Muscle layer of duodenum (tissue), 2 donors: ENCODE data around the gene EMC7.

Source experiments
- H3K27ac ChIP-seq: one replicate; pipeline ENCODE4 v1.7.0; 2013; ENCODE audit warnings: mild to moderate bottlenecking, low read length
- H3K27me3 ChIP-seq: one replicate; pipeline ENCODE4 v1.7.0; 2013; ENCODE audit warnings: low read depth, mild to moderate bottlenecking, control low read depth, low read length
- H3K36me3 ChIP-seq, 2 donors: one replicate each; pipeline ENCODE4 v1.7.0; 2013; ENCODE audit warnings: low read length in 2 of 2, control low read depth in 1 of 2, mild to moderate bottlenecking in 1 of 2; ENCODE audit not compliant: insufficient read depth in 2 of 2, control insufficient read depth in 1 of 2
- H3K4me1 ChIP-seq, 2 donors: one replicate each; pipeline ENCODE4 v1.7.0; 2013; ENCODE audit warnings: low read length in 2 of 2, mild to moderate bottlenecking in 2 of 2, control low read depth in 1 of 2, moderate library complexity in 1 of 2; ENCODE audit not compliant: insufficient read depth in 2 of 2, control insufficient read depth in 1 of 2
- H3K4me3 ChIP-seq, 2 donors: one replicate each; pipeline ENCODE4 v1.7.0; 2013; ENCODE audit warnings: low read length in 2 of 2, low read depth in 1 of 2, mild to moderate bottlenecking in 1 of 2
- H3K9me3 ChIP-seq, 2 donors: one replicate each; pipeline ENCODE4 v1.7.0; 2013; ENCODE audit warnings: low read length in 2 of 2, control low read depth in 1 of 2, mild to moderate bottlenecking in 1 of 2; ENCODE audit not compliant: control insufficient read depth in 1 of 2
- donor health status: healthy.

EMC7 gene

DNA sequence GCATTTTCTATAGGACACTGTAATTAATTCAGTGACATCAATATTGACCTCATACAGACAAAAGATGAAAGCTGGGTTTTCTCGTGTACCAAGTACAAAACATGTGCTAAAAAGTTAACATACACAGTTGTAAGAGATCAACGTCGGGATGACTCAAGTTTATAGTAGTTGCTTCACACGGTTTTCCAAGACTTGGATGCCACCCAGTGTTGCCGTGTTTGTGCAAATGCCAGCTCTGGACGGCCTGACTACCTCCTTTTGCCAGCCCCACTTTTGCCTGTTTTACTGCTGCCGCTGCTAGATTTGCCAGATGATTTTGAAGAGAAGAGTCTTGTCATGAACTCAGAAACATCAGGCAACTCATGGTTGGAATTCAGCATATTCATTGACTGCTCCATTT is 17.6 kb downstream of the EMC7 start:
- Histone ChIP-seq H3K27me3 (no peaks in the 10 kb centered on the region), H3K4me1 (no peaks in the 10 kb centered on the region), H3K36me3 (peaks cover 24 to 34% of the 10 kb centered on the region in 2 donors), H3K4me3 (no peak overlapping the region), H3K9me3 (no peaks in the 10 kb centered on the region), H3K27ac (no peak overlapping the region)

DNA sequence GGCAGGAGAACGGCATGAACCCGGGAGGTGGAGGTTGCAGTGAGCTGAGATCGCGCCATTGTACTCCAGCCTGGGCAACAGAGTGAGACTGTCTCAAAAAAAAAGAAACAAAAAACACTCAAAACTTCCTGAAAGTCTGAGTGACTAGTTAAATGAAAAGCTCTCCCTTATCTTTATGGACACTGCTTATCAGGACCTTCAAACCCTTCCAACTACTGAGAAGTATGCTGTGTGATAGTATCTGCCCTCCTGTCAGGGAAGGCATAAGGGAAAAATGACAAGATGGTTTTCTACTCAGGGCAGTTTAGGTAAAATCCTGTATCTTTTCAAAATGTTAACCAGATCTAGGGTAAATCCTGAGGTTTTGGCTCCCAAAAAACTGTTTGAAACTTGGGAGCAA is 21.8 kb downstream of the EMC7 start:
- Histone ChIP-seq H3K27ac (no peak overlapping the region), H3K9me3 (no peaks in the 10 kb centered on the region), H3K36me3 (peaks cover 6% of the 10 kb centered on the region in 2 donors), H3K4me3 (no peak overlapping the region), H3K4me1 (no peaks in the 10 kb centered on the region), H3K27me3 (no peaks in the 10 kb centered on the region)

DNA sequence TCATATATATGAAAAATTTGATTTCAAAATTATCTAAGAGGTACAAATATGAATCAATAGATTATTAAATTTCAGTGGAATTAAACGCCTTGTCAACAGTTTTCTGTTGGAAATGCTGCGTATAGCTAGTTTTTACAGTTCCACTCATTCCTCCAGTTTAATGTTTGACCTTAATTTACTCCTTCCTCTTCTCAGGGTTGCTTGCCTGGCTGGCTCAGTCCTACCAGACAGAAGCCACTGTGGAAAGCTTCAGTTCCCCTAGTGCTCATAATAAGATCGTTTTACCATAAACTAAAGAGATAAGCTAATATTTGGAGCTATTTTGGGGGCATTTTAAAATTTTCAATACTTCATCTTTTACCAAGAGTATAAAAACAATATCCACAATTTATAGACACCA is 22.8 kb downstream of the EMC7 start:
- no peaks in the 10 kb centered on the region for H3K27me3 ChIP-seq
- no peak overlapping the region for H3K4me3 ChIP-seq
- H3K9me3 ChIP-seq = no peaks in the 10 kb centered on the region
- H3K4me1 ChIP-seq = no peaks in the 10 kb centered on the region
- H3K36me3 ChIP-seq = peaks cover 0 to 6% of the 10 kb centered on the region in 2 donors
- no peak overlapping the region for H3K27ac ChIP-seq

DNA sequence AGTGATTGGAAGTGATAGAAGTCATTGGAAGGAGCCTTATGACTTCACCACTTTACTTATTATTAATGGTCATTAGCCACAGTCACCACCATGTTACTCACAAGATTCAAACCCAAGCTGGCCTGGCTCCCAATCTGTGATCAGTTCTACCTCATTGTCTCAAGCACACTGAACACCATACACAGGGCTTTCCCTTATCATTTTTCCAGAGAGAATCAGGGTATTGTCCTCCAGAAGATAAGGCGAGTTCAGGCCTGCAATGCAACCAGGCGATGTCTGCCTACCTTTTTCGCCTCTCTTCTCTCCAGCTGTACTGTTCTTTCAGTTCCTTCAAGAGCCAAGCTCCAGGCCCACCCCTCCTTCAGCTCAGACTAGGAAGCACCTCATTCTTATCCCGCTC is 24.9 kb downstream of the EMC7 start:
- Histone ChIP-seq H3K4me1 (no peaks in the 10 kb centered on the region), H3K9me3 (no peaks in the 10 kb centered on the region), H3K36me3 (no peaks in the 10 kb centered on the region), H3K4me3 (no peak overlapping the region), H3K27ac (no peak overlapping the region), H3K27me3 (no peaks in the 10 kb centered on the region)

DNA sequence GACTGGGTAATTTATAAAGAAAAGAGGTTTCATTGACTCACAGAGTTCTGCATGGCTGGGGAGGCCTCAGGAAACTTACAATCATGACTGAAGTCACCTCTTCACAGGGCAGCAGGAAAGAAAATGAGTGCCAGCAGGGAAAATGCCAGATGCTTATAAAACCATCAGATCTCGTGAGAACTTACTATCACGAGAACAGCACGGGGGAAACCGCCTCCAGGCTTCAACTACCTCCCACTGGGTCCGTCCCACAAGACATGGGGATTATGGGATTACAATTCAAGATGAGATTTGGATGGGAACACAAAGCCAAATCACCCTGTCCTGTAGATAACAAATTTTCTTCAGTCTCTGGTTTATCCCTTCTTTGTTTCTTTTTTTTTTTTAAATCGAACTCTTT is 31.7 kb downstream of the EMC7 start:
- H3K4me1 ChIP-seq = no peaks in the 10 kb centered on the region
- H3K4me3 ChIP-seq = no peak overlapping the region
- H3K36me3 ChIP-seq = no peaks in the 10 kb centered on the region
- H3K9me3 ChIP-seq = no peaks in the 10 kb centered on the region
- H3K27me3 ChIP-seq = no peaks in the 10 kb centered on the region
- H3K27ac ChIP-seq = no peak overlapping the region

DNA sequence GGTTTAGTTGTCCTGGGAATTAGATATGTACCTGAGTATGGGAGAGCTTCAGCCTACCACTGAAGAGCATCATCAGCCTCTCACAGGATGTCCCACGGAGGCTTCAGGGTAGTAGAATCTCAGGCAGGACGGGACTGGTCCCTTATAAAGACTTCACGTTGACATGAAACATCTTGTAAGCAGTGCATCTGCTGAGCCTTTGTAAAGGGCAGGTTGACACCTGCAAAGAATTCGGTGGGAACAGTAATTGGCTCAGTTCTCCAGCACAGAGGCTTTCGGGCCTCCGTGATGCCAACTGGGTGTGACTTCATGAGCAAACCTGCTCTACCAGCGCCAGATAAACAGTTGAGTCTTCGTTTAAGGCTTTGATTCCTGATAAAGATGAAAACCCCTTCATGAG is 35.7 kb downstream of the EMC7 start:
- Histone ChIP-seq H3K4me3 (no peak overlapping the region), H3K9me3 (no peaks in the 10 kb centered on the region), H3K36me3 (no peaks in the 10 kb centered on the region), H3K27me3 (no peaks in the 10 kb centered on the region), H3K27ac (no peak overlapping the region), H3K4me1 (no peaks in the 10 kb centered on the region)

DNA sequence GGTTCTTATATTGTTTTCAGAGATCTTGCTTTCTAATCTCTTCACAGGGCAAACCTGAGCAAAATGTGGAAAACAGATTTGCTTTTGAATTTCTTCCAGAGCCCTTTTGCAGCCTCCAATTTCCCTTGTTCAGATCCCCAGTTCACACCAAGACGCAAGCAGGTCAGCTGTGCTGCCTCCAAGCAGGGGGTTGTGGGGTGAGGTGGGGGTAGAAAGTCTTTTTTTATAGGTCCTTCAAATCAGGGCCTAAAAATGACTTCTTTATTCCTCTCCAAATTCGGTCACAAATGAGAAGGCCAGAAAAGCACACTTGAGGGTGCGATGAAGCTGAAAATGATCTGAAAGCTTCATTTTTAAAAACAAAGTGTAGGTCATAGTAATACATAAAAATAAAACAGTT is 36.4 kb downstream of the EMC7 start:
- Histone ChIP-seq H3K27ac (no peak overlapping the region), H3K4me1 (no peaks in the 10 kb centered on the region), H3K27me3 (no peaks in the 10 kb centered on the region), H3K36me3 (no peaks in the 10 kb centered on the region), H3K9me3 (no peaks in the 10 kb centered on the region), H3K4me3 (no peak overlapping the region)

DNA sequence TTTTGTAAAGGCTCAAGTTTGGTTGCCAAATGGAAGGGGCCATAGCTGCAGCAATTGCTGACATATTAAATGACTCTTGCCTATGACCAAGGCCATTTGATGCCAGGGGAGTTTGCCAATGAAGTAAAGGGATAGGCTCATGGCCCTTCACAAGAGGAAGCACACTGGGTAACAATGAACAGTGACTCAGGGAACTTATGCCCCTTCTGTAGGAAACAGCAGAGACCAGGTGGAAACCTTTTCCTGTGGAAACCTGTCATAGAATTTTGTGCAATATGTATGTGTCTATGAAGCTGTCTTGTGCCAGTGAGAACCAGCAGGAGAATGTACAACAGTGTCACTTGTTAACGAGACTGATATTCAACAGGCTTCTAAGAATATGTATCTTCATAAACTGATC is 37.2 kb downstream of the EMC7 start:
- Histone ChIP-seq H3K4me3 (no peak overlapping the region), H3K36me3 (no peaks in the 10 kb centered on the region), H3K27ac (no peak overlapping the region), H3K27me3 (no peaks in the 10 kb centered on the region), H3K4me1 (no peaks in the 10 kb centered on the region), H3K9me3 (no peaks in the 10 kb centered on the region)

DNA sequence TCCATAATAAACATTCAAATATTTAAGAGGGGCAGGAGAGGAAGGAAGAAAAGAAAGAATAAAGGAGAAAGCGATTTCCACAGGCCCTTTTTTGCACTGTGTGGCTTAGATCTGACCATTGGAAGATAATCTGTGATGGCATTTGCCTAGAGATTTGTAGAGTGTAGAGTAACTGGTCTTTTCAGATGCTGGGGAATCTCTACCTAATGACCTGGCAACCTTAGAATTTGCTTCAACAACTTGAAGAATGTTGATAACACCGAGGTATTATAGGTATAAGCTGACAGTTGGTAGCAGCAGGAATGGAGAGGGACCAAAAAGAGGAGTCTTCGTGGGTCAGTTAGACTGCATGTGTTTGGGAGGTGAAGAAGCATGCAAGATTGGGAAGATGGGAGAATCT is 41.7 kb downstream of the EMC7 start:
- Histone ChIP-seq H3K4me1 (no peaks in the 10 kb centered on the region), H3K27ac (no peak overlapping the region), H3K36me3 (no peaks in the 10 kb centered on the region), H3K4me3 (no peak overlapping the region), H3K9me3 (no peaks in the 10 kb centered on the region), H3K27me3 (no peaks in the 10 kb centered on the region)

DNA sequence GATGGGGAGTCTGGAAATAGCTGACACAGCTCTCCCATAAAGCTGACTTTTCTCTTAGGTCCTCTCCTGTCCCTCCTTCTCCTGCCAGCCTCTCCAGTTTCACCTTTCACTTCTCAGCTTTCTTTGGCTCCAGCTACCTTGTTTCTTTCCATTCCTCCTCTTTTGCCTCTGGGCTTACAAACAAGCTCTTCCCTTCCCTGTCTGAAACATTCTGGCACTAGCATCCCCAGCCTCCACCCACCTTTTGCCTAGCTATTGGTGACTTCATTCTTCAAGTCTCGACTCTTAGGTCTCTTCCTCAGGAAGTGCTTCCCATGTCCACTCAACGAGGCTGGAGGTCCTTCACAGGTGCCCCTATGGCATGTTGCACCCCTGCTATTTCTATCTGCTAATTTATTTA is 42.2 kb downstream of the EMC7 start:
- Histone ChIP-seq H3K36me3 (no peaks in the 10 kb centered on the region), H3K4me1 (no peaks in the 10 kb centered on the region), H3K27me3 (no peaks in the 10 kb centered on the region), H3K27ac (no peak overlapping the region), H3K9me3 (no peaks in the 10 kb centered on the region), H3K4me3 (no peak overlapping the region)

DNA sequence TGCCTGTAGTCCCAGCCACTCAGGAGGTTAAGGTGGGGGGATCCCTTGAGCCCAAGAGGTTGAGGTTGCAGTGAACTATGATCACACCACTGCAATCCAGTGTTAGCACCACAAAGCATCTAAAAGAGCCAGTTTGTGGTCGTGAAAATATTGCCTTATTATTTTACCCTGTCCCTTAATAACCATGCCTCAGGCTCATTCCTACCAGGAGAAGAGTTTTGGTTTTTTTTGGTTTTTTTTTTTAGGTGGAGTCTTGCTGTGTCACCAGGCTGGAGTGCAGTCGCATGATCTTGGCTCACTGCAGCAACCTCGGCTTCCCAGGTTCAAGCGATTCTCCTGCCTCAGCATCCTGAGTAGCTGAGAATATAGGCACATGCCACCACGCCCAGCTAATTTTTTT is 44.8 kb downstream of the EMC7 start:
- H3K9me3 ChIP-seq = peaks cover 0 to 2% of the 10 kb centered on the region in 2 donors
- no peaks in the 10 kb centered on the region for H3K27me3 ChIP-seq
- no peak overlapping the region for H3K4me3 ChIP-seq
- no peaks in the 10 kb centered on the region for H3K4me1 ChIP-seq
- H3K36me3 ChIP-seq = no peaks in the 10 kb centered on the region
- no peak overlapping the region for H3K27ac ChIP-seq

DNA sequence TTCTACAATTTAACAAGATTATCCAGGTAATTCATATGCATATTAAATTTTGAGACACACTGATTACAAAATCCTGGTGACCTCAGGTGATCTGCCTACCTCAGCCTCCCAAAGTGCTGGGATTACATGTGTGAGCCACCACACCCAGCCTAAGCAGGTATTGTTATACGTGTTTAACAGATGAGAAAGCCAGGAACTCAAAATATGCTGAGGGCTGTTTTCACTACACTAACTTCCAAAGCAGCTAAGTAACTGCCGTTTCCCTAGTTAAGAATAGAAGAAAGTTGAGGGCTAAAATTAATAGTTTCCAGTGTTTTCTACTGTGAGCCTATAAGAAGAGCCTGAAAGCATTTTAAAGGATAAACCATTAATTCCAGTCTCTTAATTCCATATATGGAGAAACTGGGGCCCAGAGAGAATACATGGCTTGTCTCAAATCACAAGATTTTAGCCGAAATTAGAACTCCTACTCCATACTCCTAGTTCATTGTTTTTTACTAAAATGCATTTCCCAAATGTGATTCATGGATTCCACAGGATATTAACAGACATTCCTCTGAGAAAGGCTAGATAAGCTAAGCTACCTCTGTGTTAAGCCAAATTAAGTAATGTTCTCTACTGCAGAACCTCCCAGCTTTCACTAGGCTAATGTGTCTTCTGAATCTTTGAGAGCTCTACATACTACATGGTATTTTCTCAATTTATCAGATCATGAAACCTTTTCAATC is 45.6 kb downstream of the EMC7 start:
- no peak overlapping the region for H3K27ac ChIP-seq
- H3K9me3 ChIP-seq = peaks cover 0 to 7% of the 10 kb centered on the region in 2 donors
- H3K4me3 ChIP-seq = no peak overlapping the region
- no peaks in the 10 kb centered on the region for H3K27me3 ChIP-seq
- H3K36me3 ChIP-seq = no peaks in the 10 kb centered on the region
- no peaks in the 10 kb centered on the region for H3K4me1 ChIP-seq
